Fibroblast of mammary gland (primary cell): ENCODE measurements around the gene INSRR.

Source experiments
- DNase-seq: peaks from one replicate; pipeline ENCODE4 v3.0.0-alpha.2; 2010; ENCODE audit warnings: low read depth
- H3K4me3 ChIP-seq: 2 replicates; pipeline ENCODE4 v1.5.1; 2011; ENCODE audit warnings: low read depth, mild to moderate bottlenecking, low read length, moderate library complexity; ENCODE audit not compliant: control insufficient read depth
- TF ChIP-seq, protein P1 (sequence below): conservative IDR thresholded peaks from 2 replicates; pipeline ENCODE4 v1.5.1; 2011; ENCODE audit warnings: low read depth, low read length, inconsistent platforms; ENCODE audit not compliant: control insufficient read depth, insufficient read depth

Gene INSRR

GRCh38 chr1:156805766-156806511 lies 53.0 kb downstream of the INSRR start:
- DNase-seq, result peak; percentile 96
- H3K4me3 ChIP-seq, result no peak overlapping the region
- TF ChIP-seq, protein P1, sequence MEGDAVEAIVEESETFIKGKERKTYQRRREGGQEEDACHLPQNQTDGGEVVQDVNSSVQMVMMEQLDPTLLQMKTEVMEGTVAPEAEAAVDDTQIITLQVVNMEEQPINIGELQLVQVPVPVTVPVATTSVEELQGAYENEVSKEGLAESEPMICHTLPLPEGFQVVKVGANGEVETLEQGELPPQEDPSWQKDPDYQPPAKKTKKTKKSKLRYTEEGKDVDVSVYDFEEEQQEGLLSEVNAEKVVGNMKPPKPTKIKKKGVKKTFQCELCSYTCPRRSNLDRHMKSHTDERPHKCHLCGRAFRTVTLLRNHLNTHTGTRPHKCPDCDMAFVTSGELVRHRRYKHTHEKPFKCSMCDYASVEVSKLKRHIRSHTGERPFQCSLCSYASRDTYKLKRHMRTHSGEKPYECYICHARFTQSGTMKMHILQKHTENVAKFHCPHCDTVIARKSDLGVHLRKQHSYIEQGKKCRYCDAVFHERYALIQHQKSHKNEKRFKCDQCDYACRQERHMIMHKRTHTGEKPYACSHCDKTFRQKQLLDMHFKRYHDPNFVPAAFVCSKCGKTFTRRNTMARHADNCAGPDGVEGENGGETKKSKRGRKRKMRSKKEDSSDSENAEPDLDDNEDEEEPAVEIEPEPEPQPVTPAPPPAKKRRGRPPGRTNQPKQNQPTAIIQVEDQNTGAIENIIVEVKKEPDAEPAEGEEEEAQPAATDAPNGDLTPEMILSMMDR, result no peak

DNA sequence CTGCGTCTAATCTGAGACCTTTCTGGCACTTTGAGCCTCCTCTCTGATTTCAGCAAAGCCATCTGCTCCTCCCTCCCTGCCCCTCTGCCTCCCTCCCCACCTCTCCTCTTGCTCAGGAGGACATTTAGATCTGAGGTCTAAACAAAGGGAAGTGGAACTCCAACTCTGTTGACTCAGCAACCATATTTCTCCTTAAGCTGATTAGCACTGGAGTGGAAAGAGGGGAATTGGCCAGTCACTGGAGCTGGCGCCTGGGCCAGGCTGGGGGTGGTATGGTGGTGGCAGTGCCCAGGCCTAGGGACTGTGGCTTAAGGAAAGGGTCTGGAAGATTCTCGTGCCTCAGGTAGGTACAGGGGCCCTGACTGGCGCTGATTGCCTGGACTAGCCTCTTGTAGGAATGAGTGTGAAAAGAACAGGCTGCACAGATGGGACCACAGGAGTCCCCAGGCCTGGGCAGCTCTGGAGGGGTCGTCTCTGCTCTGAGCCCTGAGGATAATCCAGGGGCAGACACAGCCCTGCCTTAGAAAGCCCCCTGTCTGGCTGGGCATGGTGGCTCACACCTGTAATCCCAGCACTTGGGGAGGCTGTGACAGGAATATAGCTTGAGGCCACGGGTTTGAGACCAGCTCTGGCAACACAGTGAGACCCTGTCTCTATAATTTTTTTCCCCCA lies 54.2 kb downstream of the INSRR start:
- H3K4me3 ChIP-seq, result no peak overlapping the region
- TF ChIP-seq, protein P1, result no peak
- DNase-seq, result peak; percentile 50

GRCh38 chr1:156804026-156804425 lies 54.9 kb downstream of the INSRR start:
- TF ChIP-seq, protein P1, result no peak
- H3K4me3 ChIP-seq, result no peak overlapping the region
- no peak for DNase-seq

DNA sequence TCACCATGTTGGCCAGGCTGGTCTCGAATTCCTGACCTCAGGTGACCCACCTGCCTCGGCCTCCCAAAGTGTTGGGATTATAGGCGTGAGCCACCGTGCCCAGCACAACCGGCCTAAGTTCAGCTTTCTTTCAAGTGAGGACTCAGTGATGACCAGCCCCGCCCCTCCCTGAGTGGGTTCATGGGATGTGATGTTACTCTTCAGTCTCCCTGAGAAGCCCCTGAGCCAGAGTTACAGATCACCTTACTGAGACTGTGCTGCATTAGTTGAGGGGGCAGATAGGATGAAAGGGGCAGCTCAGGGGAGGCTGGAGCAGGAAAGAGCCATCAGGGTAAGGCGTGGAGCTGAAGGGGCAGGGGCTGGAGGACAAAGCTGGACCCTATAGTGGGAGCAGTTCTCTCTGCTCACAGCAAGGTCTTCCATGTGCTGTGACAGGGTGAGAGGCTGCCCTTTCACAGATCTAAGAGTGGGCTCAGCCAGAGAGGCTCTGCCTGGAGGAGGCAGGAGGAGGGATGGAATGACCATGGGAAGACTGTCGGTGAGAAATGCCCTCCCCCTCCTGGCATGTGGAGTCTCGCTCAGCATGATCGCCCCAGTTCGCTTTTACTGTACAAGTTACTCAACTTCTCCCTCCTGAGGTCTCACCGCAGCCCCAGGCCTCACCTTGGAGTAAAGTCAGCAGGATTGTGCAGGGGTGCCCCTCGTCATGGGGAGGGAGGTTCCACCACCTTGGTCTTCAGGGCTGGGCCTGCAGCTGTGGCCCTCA lies 55.6 kb downstream of the INSRR start:
- no peak overlapping the region for H3K4me3 ChIP-seq
- TF ChIP-seq, protein P1, result no peak
- DNase-seq, result no peak

- no peak overlapping the region for H3K4me3 ChIP-seq
- TF ChIP-seq, protein P1, result no peak
- DNase-seq, result no peak
These were observed 56.4 kb downstream of the INSRR start for GRCh38 chr1:156802421-156802935.

- no peak overlapping the region for H3K4me3 ChIP-seq
- DNase-seq, result peak; percentile 94
- TF ChIP-seq, protein P1, result peak; percentile 47
These were observed 57.4 kb downstream of the INSRR start for GRCh38 chr1:156801409-156802121.
